OCI-LY7 (cell line): ENCODE data around the gene GALNT10.

Experiments
- EZH2phosphoT487 ChIP-seq: fragments of 200-600 bp; sonication (generic); IDR thresholded peaks from 2 replicates; pipeline ENCODE4 v1.6.1; 2018; ENCODE audit warnings: low read depth, borderline replicate concordance, mild to moderate bottlenecking, mixed run types, antibody characterized with exemption, low read length, moderate library complexity, mixed read lengths
- TF ChIP-seq, protein P1 (sequence below): fragments of 200-600 bp; sonication (generic); conservative IDR thresholded peaks from 2 replicates; pipeline ENCODE4 v1.5.1; 2014; ENCODE audit warnings: mild to moderate bottlenecking, antibody characterized with exemption, low read length, moderate library complexity, mixed read lengths

DNA sequence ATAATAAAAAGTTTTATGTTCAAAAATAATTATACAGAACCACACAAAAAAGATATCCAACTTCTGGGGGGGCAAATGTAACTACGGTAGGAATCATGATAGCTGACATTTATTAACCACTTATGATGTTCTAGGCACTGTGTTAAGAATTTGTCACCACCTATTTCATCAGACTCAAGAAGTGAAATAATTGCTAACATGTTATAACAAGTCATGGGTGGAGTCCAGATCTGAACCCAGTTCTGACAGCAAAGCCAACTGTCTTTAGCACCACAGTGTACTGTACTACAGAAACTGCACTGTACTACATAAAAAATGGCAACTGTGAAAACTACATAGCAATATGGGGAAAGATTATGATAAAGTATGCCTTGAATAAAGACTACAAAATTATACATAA is 252.3 kb downstream of the GALNT10 start:
- TF ChIP-seq EZH2phosphoT487 = no peak
- TF ChIP-seq, protein P1, sequence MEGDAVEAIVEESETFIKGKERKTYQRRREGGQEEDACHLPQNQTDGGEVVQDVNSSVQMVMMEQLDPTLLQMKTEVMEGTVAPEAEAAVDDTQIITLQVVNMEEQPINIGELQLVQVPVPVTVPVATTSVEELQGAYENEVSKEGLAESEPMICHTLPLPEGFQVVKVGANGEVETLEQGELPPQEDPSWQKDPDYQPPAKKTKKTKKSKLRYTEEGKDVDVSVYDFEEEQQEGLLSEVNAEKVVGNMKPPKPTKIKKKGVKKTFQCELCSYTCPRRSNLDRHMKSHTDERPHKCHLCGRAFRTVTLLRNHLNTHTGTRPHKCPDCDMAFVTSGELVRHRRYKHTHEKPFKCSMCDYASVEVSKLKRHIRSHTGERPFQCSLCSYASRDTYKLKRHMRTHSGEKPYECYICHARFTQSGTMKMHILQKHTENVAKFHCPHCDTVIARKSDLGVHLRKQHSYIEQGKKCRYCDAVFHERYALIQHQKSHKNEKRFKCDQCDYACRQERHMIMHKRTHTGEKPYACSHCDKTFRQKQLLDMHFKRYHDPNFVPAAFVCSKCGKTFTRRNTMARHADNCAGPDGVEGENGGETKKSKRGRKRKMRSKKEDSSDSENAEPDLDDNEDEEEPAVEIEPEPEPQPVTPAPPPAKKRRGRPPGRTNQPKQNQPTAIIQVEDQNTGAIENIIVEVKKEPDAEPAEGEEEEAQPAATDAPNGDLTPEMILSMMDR = no peak
